Liver (tissue), 9 donors: ENCODE measurements around the gene DNHD1. TPM values are rescaled to one million over a fixed set of nuclear protein-coding genes. Genes with fewer than 3 reads are reported as not detected.

Source experiments
- DNase-seq: peaks from one replicate; pipeline ENCODE4 v3.0.0-alpha.2; 2017; ENCODE audit warnings: low spot score
- H3K27ac ChIP-seq, 2 donors: one replicate each; pipeline ENCODE4 v1.7.0; 2013; ENCODE audit warnings: inconsistent platforms in 2 of 2, low read length in 2 of 2, control low read depth in 1 of 2, low read depth in 1 of 2, mild to moderate bottlenecking in 1 of 2
- H3K27me3 ChIP-seq, 4 donors: one replicate each; pipeline versions ENCODE4 v1.6.1 to v1.7.0; 2013; ENCODE audit warnings: low read length in 3 of 4, inconsistent platforms in 1 of 4, mild to moderate bottlenecking in 1 of 4, moderate library complexity in 1 of 4; ENCODE audit not compliant: control insufficient read depth in 4 of 4, insufficient read depth in 4 of 4
- H3K36me3 ChIP-seq, 4 donors: one replicate each; pipeline versions ENCODE4 v1.6.1 to v1.7.0; 2013; ENCODE audit warnings: low read length in 3 of 4, mild to moderate bottlenecking in 3 of 4, low read depth in 1 of 4, moderate library complexity in 1 of 4; ENCODE audit not compliant: control insufficient read depth in 4 of 4, insufficient read depth in 3 of 4
- H3K4me1 ChIP-seq, 4 donors: one replicate each; pipeline versions ENCODE4 v1.6.1 to v1.7.0; 2013; ENCODE audit warnings: low read length in 3 of 4, mild to moderate bottlenecking in 3 of 4, moderate library complexity in 1 of 4; ENCODE audit not compliant: control insufficient read depth in 4 of 4, insufficient read depth in 4 of 4
- H3K4me3 ChIP-seq, 3 donors: one replicate each; pipeline versions ENCODE4 v1.6.1 to v1.7.0; 2013; ENCODE audit warnings: low read length in 3 of 3, control low read depth in 1 of 3, low read depth in 1 of 3, mild to moderate bottlenecking in 1 of 3
- H3K9ac ChIP-seq, 2 donors: one replicate each; pipeline ENCODE4 v1.7.0; 2013; ENCODE audit warnings: low read length in 2 of 2, mild to moderate bottlenecking in 2 of 2, moderate library complexity in 2 of 2, control low read depth in 1 of 2, low read depth in 1 of 2
- H3K9me3 ChIP-seq, 4 donors: one replicate each; pipeline versions ENCODE4 v1.6.1 to v1.7.0; 2013; ENCODE audit warnings: low read length in 3 of 4; ENCODE audit not compliant: control insufficient read depth in 4 of 4
- ATF3 ChIP-seq: IDR thresholded peaks from 2 replicates; pipeline ENCODE4 v1.6.1; 2016; ENCODE audit warnings: antibody characterized with exemption
- EGR1 ChIP-seq, 2 donors: IDR thresholded peaks; 2 replicates each; pipeline ENCODE4 v1.6.1; 2016 to 2018; ENCODE audit warnings: antibody characterized with exemption in 2 of 2, low read depth in 2 of 2
- FOXA1 ChIP-seq: IDR thresholded peaks from 2 replicates; pipeline ENCODE4 v1.6.1; 2016; ENCODE audit warnings: antibody characterized with exemption
- FOXA2 ChIP-seq: IDR thresholded peaks from 2 replicates; pipeline ENCODE4 v1.6.1; 2016; ENCODE audit warnings: antibody characterized with exemption
- GABPA ChIP-seq, 2 donors: IDR thresholded peaks in 1 of 2; conservative IDR thresholded peaks in 1 of 2; 2 replicates each; pipeline ENCODE4 v1.6.1; 2016; ENCODE audit warnings: antibody characterized with exemption in 2 of 2, mild to moderate bottlenecking in 1 of 2, moderate library complexity in 1 of 2
- HNF4A ChIP-seq, 2 donors: conservative IDR thresholded peaks; 2 replicates each; pipeline ENCODE4 v1.6.1; 2016; ENCODE audit warnings: antibody characterized with exemption in 2 of 2, mild to moderate bottlenecking in 2 of 2
- HNF4G ChIP-seq: IDR thresholded peaks from 2 replicates; pipeline ENCODE4 v1.6.1; 2016; ENCODE audit warnings: antibody characterized with exemption
- JUND ChIP-seq, 2 donors: IDR thresholded peaks; 2 replicates each; pipeline ENCODE4 v1.6.1; 2016; ENCODE audit warnings: antibody characterized with exemption in 2 of 2
- NR2F2 ChIP-seq: IDR thresholded peaks from 2 replicates; pipeline ENCODE4 v1.6.1; 2016; ENCODE audit warnings: antibody characterized with exemption
- RAD21 ChIP-seq, 2 donors: IDR thresholded peaks; 2 replicates each; pipeline ENCODE4 v1.6.1; 2016; ENCODE audit warnings: antibody characterized with exemption in 2 of 2, mild to moderate bottlenecking in 2 of 2
- RXRA ChIP-seq, 2 donors: IDR thresholded peaks; 2 replicates each; pipeline ENCODE4 v1.6.1; 2017 to 2018; ENCODE audit warnings: antibody characterized with exemption in 2 of 2, mild to moderate bottlenecking in 1 of 2
- SP1 ChIP-seq: IDR thresholded peaks from 2 replicates; pipeline ENCODE4 v1.6.1; 2018; ENCODE audit warnings: antibody characterized with exemption, mild to moderate bottlenecking
- TAF1 ChIP-seq: conservative IDR thresholded peaks from 2 replicates; pipeline ENCODE4 v1.6.1; 2016; ENCODE audit warnings: antibody characterized with exemption, mild to moderate bottlenecking
- YY1 ChIP-seq: IDR thresholded peaks from 2 replicates; pipeline ENCODE4 v1.6.1; 2016; ENCODE audit warnings: antibody characterized with exemption, mild to moderate bottlenecking
- WGBS: extraction: QIAGEN DNeasy Blood & Tissue Kit; methylation state at CpG from one replicate; pipeline ENCODE4 v1.1.7; 2013; 5-methylcytosine and 5-hydroxymethylcytosine counted together
- polyA plus RNA-seq, 2 donors: library from polyadenylated mRNA; stranded (reverse) in 1 of 2; unstranded in 1 of 2; fragments of 200-250 nt in 1 of 2; fragments of >200 nt in 1 of 2; fragmentation: Nextera tagmentation in 1 of 2; extraction: Ambion mirVana in 1 of 2; gene quantifications; one replicate each; pipeline versions ENCODE4 v1.2.1 to v1.2.3, GENCODE V29; 2013 to 2015
- total RNA-seq, 2 donors: library from RNA; depleted of rRNA; stranded (reverse); fragments of >200 nt; gene quantifications; one replicate each; pipeline ENCODE4 v1.2.3, GENCODE V29; 2014
- TF ChIP-seq, protein P1 (sequence below): IDR thresholded peaks from 2 replicates; pipeline ENCODE4 v1.6.1; 2016; ENCODE audit warnings: antibody characterized with exemption
- TF ChIP-seq, protein P2 (sequence below): fragments of 150-350 bp; IDR thresholded peaks from 2 replicates; pipeline ENCODE4 v1.5.1; 2017; ENCODE audit warnings: improper control_type of control experiment, low read depth, low read length; ENCODE audit not compliant: missing input control
- TF ChIP-seq, protein P3 (sequence below): IDR thresholded peaks from 2 replicates; pipeline ENCODE4 v1.6.1; 2016; ENCODE audit warnings: antibody characterized with exemption, mild to moderate bottlenecking
- donor health status: healthy.
- donor health status: healthy.
- donor health status: healthy.
- donor health status: healthy.
- donor health status: healthy.

DNHD1 gene
- total and polyA plus RNA-seq, 4 donors, result 2.1 to 23.6 (median 5.0) TPM

- Histone ChIP-seq H3K4me3 (no peak overlapping the region), H3K27ac (no peak overlapping the region), H3K27me3 (no peaks in the 10 kb centered on the region), H3K9ac (no peak overlapping the region), H3K4me1 (peaks cover 3 to 13% (median 7%) of the 10 kb centered on the region in 4 donors), H3K36me3 (peaks cover 0 to 4% (median 1%) of the 10 kb centered on the region in 4 donors), H3K9me3 (no peaks in the 10 kb centered on the region)
- WGBS, result 62% methylated on average over 6 of the region's 6 CpGs
- DNase-seq, result peak; percentile 80
- TF ChIP-seq HNF4G (no peak), TAF1 (no peak), FOXA2 (no peak), NR2F2 (no peak), FOXA1 (no peak), GABPA (IDR thresholded peaks at IDR 0.05 in 1 of 2, conservative IDR thresholded peaks at IDR 0.05 in 1 of 2) (no peak), ATF3 (no peak), SP1 (peak; percentile 40), EGR1 (IDR thresholded peaks at IDR 0.05; ENCODE audit: low read depth in 2 of 2) (no peak), HNF4A (conservative IDR thresholded peaks at IDR 0.05) (no peak), RAD21 (IDR thresholded peaks at IDR 0.05) (no peak), RXRA (IDR thresholded peaks at IDR 0.05) (peak in 1 of 2 donors; percentile 6), JUND (IDR thresholded peaks at IDR 0.05) (no peak), YY1 (no peak)
- TF ChIP-seq, protein P1, sequence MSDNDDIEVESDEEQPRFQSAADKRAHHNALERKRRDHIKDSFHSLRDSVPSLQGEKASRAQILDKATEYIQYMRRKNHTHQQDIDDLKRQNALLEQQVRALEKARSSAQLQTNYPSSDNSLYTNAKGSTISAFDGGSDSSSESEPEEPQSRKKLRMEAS, result no peak
- TF ChIP-seq, protein P2, sequence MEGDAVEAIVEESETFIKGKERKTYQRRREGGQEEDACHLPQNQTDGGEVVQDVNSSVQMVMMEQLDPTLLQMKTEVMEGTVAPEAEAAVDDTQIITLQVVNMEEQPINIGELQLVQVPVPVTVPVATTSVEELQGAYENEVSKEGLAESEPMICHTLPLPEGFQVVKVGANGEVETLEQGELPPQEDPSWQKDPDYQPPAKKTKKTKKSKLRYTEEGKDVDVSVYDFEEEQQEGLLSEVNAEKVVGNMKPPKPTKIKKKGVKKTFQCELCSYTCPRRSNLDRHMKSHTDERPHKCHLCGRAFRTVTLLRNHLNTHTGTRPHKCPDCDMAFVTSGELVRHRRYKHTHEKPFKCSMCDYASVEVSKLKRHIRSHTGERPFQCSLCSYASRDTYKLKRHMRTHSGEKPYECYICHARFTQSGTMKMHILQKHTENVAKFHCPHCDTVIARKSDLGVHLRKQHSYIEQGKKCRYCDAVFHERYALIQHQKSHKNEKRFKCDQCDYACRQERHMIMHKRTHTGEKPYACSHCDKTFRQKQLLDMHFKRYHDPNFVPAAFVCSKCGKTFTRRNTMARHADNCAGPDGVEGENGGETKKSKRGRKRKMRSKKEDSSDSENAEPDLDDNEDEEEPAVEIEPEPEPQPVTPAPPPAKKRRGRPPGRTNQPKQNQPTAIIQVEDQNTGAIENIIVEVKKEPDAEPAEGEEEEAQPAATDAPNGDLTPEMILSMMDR, result no peak
- TF ChIP-seq, protein P3, sequence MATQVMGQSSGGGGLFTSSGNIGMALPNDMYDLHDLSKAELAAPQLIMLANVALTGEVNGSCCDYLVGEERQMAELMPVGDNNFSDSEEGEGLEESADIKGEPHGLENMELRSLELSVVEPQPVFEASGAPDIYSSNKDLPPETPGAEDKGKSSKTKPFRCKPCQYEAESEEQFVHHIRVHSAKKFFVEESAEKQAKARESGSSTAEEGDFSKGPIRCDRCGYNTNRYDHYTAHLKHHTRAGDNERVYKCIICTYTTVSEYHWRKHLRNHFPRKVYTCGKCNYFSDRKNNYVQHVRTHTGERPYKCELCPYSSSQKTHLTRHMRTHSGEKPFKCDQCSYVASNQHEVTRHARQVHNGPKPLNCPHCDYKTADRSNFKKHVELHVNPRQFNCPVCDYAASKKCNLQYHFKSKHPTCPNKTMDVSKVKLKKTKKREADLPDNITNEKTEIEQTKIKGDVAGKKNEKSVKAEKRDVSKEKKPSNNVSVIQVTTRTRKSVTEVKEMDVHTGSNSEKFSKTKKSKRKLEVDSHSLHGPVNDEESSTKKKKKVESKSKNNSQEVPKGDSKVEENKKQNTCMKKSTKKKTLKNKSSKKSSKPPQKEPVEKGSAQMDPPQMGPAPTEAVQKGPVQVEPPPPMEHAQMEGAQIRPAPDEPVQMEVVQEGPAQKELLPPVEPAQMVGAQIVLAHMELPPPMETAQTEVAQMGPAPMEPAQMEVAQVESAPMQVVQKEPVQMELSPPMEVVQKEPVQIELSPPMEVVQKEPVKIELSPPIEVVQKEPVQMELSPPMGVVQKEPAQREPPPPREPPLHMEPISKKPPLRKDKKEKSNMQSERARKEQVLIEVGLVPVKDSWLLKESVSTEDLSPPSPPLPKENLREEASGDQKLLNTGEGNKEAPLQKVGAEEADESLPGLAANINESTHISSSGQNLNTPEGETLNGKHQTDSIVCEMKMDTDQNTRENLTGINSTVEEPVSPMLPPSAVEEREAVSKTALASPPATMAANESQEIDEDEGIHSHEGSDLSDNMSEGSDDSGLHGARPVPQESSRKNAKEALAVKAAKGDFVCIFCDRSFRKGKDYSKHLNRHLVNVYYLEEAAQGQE, result no peak
Observed at GRCh38 chr11:6468712-6469495, 28.2 kb upstream of the DNHD1 start.

DNA sequence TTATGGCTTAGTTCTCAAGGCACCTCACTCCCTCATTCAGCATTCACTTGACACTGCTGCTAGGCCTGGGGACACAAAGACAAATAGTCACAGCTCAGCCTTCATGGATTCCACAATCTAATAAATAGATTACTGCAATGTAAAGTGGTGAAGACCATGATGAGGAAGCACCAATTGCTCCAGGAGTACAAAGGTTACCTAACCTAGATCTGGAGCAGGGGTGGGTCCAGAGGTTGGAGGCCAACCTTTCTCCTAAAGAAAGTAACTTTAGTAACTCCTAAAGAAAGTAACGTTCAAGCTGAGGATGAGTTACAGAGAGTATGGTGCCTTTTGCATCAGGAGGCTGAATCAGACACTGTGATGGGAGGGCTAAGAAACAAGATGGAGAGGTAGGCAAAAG is 27.5 kb upstream of the DNHD1 start:
- 88% methylated on average over 1 of the region's 1 CpG for WGBS
- H3K4me1 ChIP-seq, result peaks cover 5 to 18% (median 10%) of the 10 kb centered on the region in 4 donors
- TF ChIP-seq RAD21 (IDR thresholded peaks at IDR 0.05) (no peak), NR2F2 (no peak), HNF4A (conservative IDR thresholded peaks at IDR 0.05) (no peak)
- no peak overlapping the region for H3K27ac ChIP-seq
- no peaks in the 10 kb centered on the region for H3K27me3 ChIP-seq
- H3K9ac ChIP-seq, result no peak overlapping the region
- no peak overlapping the region for H3K4me3 ChIP-seq
- no peaks in the 10 kb centered on the region for H3K36me3 ChIP-seq
- no peak for DNase-seq
- H3K9me3 ChIP-seq, result no peaks in the 10 kb centered on the region
